GM21381 (cell line): ENCODE results near the gene ARMCX5.
A peak's percentile ranks its signal among the peaks of the same experiment; 100 is the strongest.

Experiments used
- ATAC-seq: cut with Tn5 transposase; IDR thresholded peaks from one replicate; pipeline ENCODE4 v1.9.1; 2021; ENCODE audit warnings: mild to moderate bottlenecking, moderate library complexity; ENCODE audit not compliant: unreplicated experiment

ARMCX5 gene

DNA sequence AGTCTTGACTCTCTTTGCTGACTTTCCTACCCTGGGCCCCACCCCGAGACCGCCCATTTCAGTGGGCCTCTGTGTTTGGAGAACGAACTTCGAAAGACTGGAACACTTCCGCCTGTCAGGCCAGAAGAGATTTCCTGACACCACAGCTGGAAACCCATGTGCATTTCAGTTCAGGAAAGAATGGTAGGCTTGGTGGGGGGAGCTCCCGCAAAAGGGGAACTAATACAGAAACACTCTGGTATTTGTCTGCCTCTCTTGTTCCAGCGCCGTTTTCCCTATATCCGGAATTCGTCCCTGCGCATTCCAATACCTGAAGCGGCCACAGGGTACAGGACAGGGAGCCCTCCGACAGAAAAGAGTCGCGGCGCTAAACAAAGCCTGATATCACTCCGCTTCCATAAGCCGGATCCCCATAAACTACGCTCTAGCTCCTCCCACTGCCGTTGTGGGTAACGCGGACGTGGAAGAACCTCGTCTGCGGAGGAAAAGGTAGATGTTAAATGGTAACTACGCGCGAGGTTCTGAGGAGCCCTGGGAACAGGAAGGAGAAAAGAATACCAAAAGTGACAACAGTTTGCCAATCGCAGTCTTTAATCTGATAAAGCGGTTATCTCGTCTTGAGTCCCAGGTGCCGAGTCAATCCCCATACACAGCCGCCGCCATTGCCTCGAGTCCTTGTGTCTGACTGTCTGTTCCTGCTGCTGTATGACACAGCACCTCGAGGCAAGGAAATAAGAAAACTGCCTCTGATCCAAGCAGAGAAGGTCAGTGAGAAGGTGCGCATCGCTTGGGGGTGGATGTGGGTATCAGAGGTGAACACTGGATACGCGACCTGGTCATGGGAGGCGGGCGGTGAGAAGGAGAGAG lies at the start of gene ARMCX5:
TSS of gene ARMCX5 (plus strand) at position 432 of the 867 bp plus-strand sequence. CDS start 2,627 bp downstream, outside the sequence.
- ATAC-seq, result peak; percentile 91

DNA sequence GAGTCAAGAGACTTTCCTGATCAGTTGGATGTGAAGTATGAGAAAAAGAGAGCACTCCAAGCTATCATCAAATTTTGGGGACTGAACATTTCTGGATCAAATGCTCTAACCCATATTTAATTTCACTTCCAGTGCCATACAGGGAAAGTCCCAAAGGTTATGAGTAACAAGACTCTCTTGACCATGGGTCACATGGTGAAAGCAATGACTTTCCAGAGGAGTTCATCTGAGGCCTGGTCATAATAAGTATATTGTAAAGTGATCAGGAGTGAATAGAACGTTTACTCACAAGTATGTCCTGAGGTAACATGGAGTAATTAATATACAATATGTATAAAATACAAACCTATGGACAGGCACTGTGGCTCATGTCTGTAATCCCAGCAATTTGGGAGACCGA lies 40.7 kb upstream of the ARMCX5 start:
- ATAC-seq, result no peak

DNA sequence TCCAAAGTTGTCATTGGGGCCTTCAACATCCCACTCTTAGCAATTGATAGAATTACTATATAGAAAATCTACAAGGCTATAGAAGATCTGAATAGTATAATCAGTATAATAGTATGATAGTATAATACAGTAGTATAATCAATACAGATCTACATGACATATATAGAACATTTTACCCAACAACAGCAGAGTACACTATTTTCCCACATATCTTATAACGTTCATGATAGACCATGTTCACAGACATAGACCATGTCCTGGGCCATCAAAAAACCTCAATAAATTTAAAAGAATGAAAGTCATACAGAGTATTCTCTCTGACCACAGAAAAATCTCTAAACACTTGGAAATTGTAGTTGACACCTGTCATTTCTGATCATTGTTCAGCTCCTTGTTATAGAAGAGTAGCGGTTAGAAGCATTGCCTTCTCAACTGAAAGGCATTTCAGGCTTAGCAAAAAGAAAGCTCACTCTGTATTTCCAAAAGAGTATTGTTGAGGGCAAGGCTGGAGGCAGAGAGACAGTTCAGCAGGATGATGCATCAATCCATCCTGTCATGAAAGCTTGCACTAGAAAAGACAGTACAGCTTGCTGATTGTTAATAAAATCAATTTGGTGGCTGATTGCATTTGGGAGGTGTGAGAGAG lies 38.8 kb upstream of the ARMCX5 start:
- ATAC-seq, result no peak

DNA sequence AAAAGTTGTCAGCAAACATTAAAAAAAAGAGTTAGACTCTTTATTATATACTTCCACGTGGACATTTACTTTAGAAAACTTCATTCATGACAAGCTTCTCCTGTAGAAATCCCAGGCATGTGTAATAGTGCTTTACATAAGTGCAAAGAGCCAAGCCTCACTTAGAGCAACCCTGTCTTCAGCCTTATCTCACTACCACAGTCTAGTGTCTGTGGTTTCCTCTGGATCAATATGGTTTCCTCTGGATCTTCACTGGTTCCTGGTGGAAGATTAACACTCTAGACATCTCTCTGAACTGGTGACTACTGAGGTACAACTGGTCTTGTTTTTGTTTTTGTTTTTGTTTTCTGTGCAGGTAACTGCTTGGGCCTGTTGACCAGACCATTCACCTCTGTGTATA lies 18.4 kb upstream of the ARMCX5 start:
- ATAC-seq, result no peak

DNA sequence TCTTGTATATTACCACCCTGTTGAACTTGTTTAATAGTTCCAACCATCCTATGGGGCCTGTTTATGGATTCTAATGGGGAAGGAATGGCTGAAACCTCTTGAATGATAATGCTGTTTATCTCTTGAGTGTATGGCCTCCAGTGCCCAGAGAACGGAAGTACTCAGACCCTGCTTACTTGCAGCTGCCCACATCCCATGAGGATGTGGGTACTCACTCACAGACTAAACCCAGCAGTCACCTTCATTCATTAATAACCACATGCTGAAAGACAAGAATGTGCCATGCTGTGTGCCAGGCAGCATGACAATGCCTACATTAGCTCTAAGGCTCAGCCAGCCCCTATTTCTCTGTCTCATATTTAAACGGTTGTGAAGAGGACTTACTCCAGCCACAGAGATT lies 5.9 kb upstream of the ARMCX5 start:
- ATAC-seq, result no peak

DNA sequence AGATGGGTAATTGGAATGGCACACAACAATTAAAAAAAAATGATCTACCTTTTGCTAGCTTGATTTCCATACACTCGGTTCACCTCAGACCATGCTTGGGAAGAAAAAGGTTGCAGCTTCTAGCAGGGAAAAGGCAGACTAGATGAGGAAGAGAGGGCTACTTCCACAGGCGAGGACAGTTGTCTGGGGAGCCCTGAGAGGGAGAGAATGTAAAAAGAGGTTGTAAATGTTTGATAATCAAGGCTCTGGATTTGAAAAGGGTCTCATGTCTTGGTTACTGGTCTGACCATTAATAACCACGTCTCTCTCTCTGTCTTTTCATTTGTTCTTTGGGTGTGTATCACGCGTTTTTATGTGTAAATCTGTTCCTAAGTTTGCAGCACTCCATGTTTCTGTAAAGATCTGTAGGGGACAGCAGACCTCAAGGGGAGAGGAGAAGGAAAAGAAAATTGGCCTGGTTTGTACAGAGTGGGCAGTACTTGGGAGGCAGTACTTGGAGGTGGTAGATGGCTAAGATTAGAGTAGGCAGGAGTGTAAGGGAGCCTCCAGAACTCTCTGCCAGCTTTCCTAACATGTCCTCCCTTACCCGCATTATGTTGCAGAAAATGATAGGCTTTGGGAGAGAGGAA lies 750 bp downstream of the ARMCX5 start:
- peak; percentile 11 for ATAC-seq

DNA sequence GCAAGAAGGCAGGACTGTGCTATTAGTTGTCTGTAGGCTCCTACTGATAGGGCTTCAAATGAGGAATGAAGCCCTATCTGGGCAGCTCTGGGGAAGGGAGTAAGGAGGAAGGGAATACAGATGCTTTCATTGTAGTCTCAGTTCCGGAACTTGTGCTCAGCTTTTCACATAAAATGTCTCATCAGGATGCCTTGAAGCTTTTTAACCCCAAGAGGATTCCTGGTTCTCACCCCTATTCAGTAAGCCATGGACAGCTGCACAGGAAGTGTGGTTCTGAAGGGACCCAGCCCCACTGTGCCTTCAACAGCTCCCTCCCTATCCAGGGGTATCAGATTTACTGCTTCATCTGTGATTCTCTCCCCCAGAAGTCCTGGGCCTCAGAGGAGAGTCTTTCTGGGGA lies 5.0 kb downstream of the ARMCX5 start:
- no peak for ATAC-seq

DNA sequence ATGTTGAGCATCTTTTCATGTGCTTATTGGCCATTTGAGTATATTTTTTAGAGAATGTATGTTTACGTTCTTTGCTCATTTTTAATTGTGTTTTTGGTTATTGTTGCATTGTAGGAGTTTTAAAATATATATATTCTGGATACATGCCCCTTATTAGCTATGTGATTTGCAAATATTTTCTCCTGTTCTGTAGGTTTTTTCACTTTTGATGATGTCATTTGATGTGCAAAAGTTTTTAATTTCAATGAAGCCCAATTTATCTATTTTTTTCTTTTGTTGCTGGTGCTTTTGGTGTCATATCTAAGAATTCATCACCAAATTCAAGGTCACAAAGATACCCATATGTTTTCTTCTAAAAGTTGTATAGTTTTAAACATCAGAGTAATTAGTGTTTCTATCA lies 6.8 kb downstream of the ARMCX5 start:
- ATAC-seq, result no peak

DNA sequence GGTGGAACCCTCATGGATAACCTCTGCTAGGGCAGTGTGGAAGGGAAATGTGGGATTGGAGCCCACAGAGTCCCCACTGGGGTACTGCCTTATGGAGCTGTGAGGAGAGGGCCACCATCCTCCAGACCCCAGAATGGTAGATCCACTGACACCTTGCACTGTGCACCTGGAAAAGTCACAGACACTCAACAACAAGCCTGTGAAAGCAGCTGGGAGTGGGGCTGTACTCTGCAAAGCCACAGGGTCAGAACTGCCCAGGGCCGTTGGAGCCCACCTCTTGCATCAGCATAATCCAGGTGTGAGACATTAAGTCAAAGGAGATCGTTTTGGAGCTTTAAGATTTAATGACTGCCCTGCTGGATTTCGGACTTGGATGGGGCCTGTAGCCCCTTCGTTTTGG lies 11.6 kb downstream of the ARMCX5 start:
- no peak for ATAC-seq

DNA sequence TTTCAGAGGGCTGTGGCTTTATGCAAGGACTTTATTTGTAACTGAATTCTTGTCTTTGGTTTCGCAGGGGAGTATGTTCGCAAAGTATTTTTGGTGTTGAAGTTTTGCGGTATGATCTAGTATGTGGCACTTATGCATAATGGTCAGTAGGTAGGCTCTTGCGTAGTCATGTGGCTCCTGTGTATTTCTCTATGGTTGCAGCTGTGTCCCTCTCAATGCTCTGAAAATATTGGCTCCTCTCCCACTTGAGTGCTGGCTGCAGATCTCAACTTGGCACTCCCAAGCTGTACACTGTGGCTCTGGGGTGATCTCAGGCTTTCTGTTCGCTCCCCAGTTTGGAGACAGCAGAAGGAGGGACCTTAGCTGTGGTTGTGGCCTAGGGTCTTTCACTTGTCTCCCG lies 24.8 kb downstream of the ARMCX5 start:
- no peak for ATAC-seq

DNA sequence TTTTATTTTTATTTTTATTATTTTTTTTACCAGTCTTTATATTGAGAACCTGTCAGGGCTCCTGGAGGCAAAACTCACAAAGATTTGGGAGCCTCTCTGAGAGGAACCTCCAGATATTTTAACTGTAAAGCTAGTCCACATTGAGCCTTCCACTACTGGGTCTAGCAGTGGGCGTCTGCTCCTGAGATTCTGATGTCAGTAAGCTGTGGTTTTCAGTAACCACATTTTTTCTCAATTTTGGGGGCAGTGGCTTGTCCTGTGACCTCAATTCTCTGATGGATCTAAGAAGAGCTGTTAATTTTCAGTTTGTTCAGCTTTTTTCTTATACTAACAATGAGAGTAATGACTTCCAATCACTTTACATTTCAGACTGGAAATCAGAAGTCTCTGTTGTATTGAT lies 28.3 kb downstream of the ARMCX5 start:
- ATAC-seq, result no peak

DNA sequence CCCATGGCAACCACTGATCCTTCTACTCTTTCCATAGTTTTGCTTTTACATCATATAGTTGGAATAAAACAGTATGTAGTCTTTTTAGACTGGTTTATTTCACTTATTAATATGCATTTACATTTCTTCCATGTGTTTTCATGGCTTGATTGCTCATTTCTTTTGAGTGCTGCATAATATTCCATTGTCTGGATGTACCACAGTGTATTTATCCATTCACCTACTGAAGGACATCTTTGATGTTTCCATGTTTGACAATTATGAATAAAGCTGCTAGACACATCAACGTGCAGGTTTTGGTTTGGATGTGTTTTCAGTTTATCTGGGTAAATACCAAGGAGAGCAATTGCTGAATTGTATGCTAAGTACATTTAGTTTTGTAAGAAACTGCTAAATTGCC lies 38.2 kb downstream of the ARMCX5 start:
- ATAC-seq, result no peak

DNA sequence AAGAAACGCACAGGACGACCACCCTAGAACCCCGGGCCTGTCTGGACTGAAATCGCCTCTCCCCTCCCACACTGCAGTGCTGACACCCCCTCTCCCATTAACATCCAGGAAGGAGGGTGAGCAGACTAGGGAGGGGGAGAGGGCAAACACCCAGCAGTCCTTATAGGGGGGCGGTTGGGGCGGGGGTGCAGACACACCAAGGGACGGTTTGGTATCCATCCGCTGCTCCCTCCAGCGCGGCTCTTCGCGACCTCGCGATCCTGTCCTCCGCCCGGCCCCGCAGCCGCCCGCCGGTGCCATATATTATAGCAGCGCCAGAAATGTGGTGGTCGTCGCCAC lies 51.6 kb downstream of the ARMCX5 start:
- ATAC-seq, result no peak

DNA sequence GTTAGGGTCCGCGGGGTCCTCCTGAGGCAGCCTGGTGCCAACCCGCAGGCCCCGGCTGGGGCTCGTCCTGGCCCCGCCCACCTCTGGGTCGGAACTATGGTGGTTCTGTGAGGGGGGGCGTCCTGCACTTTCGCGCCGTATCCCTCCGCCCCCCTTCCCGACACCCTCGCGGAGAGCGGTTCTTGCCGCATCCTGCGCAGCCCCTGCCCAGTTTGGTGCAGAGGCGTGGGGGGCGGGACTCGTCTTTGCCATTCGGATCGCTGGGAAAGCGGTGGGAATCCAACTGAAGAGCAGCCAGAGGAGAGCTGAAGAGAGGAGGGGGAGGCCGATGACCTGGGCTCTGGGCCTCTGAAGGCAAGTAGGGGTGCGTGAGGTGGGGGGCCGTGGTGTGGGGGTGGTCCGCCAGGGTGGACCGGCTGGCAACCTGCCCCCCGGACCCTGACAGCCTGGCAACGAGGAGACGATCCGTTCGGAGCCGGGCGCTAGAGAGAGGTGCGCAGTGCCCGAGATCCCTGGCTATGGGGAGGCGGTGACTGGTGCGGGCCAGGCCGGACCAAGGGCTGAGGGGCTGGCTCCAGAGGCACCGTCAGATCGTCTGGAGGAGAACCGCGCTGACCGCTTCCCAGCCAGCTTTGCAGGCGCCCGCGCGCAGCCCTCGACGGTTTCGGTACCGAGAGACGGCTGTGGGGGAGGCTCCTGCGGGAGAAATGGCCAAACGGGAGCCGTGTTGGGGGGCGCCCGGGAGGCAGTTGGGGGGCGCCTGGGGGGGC lies 52.1 kb downstream of the ARMCX5 start, which contains the start of gene GPRASP1:
TSS of gene GPRASP1 (plus strand) at position 242 of the 770 bp plus-strand sequence. CDS start 2,431 bp downstream, outside the sequence.
- ATAC-seq, result peak; percentile 48

DNA sequence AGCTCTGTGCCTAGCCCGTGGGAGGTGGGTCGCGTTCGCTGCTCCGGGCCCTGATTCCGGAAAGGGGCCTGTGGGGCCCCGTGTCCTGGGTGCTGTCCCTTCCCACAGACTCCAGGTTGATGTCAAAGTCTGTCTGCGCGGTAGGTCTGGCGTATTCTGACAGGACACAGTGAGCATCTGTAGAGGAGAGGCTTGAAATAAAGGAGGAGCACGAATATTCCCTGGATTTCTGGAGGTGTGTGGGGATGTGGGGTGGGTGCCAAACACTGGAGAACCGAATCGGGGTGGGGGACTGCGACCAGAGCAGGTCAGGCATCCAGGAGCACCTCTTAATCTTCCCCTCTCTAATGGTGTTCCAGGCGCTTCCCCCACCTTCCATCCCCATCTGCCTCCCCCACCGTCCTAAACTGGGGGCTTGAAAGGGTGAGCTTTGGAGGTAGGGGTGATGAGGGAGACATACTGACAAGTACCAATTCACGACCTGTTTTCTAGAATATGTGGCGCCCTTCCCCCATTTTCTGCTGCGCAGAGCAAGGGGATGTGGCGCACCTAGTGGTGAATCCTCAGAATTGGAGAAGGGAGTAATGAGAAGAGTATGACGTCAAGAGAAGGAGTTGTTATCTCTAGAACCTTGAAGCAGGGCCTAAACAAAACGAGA lies 52.8 kb downstream of the ARMCX5 start:
- ATAC-seq, result peak; percentile 73
